Uterus (tissue), 4 donors: Measurements from ENCODE around the gene DUSP28. TPM values are rescaled to one million over a fixed set of nuclear protein-coding genes. Genes with fewer than 3 reads are reported as not detected.

Experiments
- DNase-seq, 2 donors: peaks; one replicate each; pipeline ENCODE4 v3.0.0-alpha.2; 2019 to 2020
- H3K27ac ChIP-seq, 2 donors: fragments of 200-600 bp; sonication (generic); 1 replicate in 1 of 2; 2 replicates in 1 of 2; pipeline ENCODE4 v1.5.1; 2016 to 2018
- H3K27me3 ChIP-seq, 2 donors: fragments of 200-600 bp; sonication (generic); one replicate each; pipeline ENCODE4 v1.5.1; 2018 to 2019; ENCODE audit warnings: control low read depth in 1 of 2
- H3K36me3 ChIP-seq, 2 donors: fragments of 200-600 bp; sonication (generic); one replicate each; pipeline ENCODE4 v1.5.1; 2019; ENCODE audit warnings: control low read depth in 1 of 2
- H3K4me1 ChIP-seq, 2 donors: fragments of 200-600 bp; sonication (generic); one replicate each; pipeline ENCODE4 v1.5.1; 2018 to 2019; ENCODE audit warnings: control low read depth in 1 of 2
- H3K4me3 ChIP-seq, 2 donors: fragments of 200-600 bp; sonication (generic); 1 replicate in 1 of 2; 2 replicates in 1 of 2; pipeline ENCODE4 v1.5.1; 2018 to 2019; ENCODE audit warnings: mild to moderate bottlenecking in 1 of 2
- H3K9me3 ChIP-seq, 2 donors: fragments of 200-600 bp; sonication (generic); one replicate each; pipeline ENCODE4 v1.5.1; 2019; ENCODE audit warnings: control low read depth in 1 of 2
- CTCF ChIP-seq, 4 experiments: fragments of 200-600 bp in 2 of 4; fragments of 450-650 bp in 2 of 4; sonication (generic) in 2 of 4; IDR thresholded peaks; one replicate each; pipeline ENCODE4 v1.5.1; 2016 to 2019; ENCODE audit warnings: antibody characterized with exemption in 4 of 4, mild to moderate bottlenecking in 2 of 4, moderate library complexity in 1 of 4
- POLR2A ChIP-seq, 2 donors: fragments of 450-650 bp; IDR thresholded peaks; one replicate each; pipeline ENCODE4 v1.6.1; 2016; ENCODE audit warnings: antibody characterized with exemption in 2 of 2, mild to moderate bottlenecking in 1 of 2, moderate library complexity in 1 of 2
- intact Hi-C: fragments of 100-400 bp; cut with DNase I; formaldehyde crosslinking; loops from one replicate; pipeline ENCODE4 v1.15.1; 2023; ENCODE audit warnings: low total_unique reads
- total RNA-seq, 4 donors: library from RNA; depleted of rRNA in 3 of 4; stranded (reverse); fragments of >200 nt in 3 of 4; gene quantifications; one replicate each; pipeline versions ENCODE4 v1.1.0 to v1.2.4, GENCODE V29; 2014 to 2023
- donor health status: DM: yes; HTN: yes; CAD: no.

DUSP28 gene
- total RNA-seq, 4 donors from 2014 or later, result 0.26 to 3.7 (median 2.6) TPM

GRCh38 chr2:240591226-240591625, 31.1 kb downstream of the DUSP28 start:
- DNase-seq, result no peak
- H3K4me3 ChIP-seq, result no peak overlapping the region
- intact Hi-C loops, result no loop called here
- H3K27me3 ChIP-seq, result no peaks in the 10 kb centered on the region
- H3K36me3 ChIP-seq, result no peaks in the 10 kb centered on the region
- no peak for TF ChIP-seq POLR2A (IDR thresholded peaks at IDR 0.05)
- H3K4me1 ChIP-seq, result peaks cover 0 to 12% of the 10 kb centered on the region in 2 donors
- H3K9me3 ChIP-seq, result no peaks in the 10 kb centered on the region
- no peak overlapping the region for H3K27ac ChIP-seq

GRCh38 chr2:240591784-240592183, 31.6 kb downstream of the DUSP28 start:
- no peaks in the 10 kb centered on the region for H3K9me3 ChIP-seq
- no peaks in the 10 kb centered on the region for H3K36me3 ChIP-seq
- TF ChIP-seq CTCF (IDR thresholded peaks at IDR 0.05) (no peak), POLR2A (IDR thresholded peaks at IDR 0.05) (no peak)
- DNase-seq, result no peak
- H3K27me3 ChIP-seq, result no peaks in the 10 kb centered on the region
- peaks cover 0 to 12% of the 10 kb centered on the region in 2 donors for H3K4me1 ChIP-seq
- H3K4me3 ChIP-seq, result no peak overlapping the region
- intact Hi-C loops, result no loop called here
- no peak overlapping the region for H3K27ac ChIP-seq

- no peak overlapping the region for H3K27ac ChIP-seq
- peaks cover 0 to 2% of the 10 kb centered on the region in 2 donors for H3K4me1 ChIP-seq
- peak in 1 of 2 donors; percentile 9 for DNase-seq
- H3K27me3 ChIP-seq, result no peaks in the 10 kb centered on the region
- H3K9me3 ChIP-seq, result no peaks in the 10 kb centered on the region
- H3K4me3 ChIP-seq, result no peak overlapping the region
- intact Hi-C loops, result no loop called here
- no peaks in the 10 kb centered on the region for H3K36me3 ChIP-seq
- no peak for TF ChIP-seq CTCF (IDR thresholded peaks at IDR 0.05)
- no peak for TF ChIP-seq POLR2A (IDR thresholded peaks at IDR 0.05)
These were observed 33.0 kb downstream of the DUSP28 start for GRCh38 chr2:240593026-240593702.

- H3K9me3 ChIP-seq, result no peaks in the 10 kb centered on the region
- H3K4me3 ChIP-seq, result no peak overlapping the region
- no peak for TF ChIP-seq CTCF (IDR thresholded peaks at IDR 0.05)
- no peak for TF ChIP-seq POLR2A (IDR thresholded peaks at IDR 0.05)
- no peak overlapping the region for H3K27ac ChIP-seq
- H3K4me1 ChIP-seq, result no peaks in the 10 kb centered on the region
- intact Hi-C loops, result no loop called here
- no peaks in the 10 kb centered on the region for H3K36me3 ChIP-seq
- H3K27me3 ChIP-seq, result no peaks in the 10 kb centered on the region
- peak; percentile 11 to 12 for DNase-seq
These were observed 33.7 kb downstream of the DUSP28 start for GRCh38 chr2:240593703-240594451.

- Histone ChIP-seq H3K4me1 (no peaks in the 10 kb centered on the region), H3K36me3 (no peaks in the 10 kb centered on the region), H3K27ac (no peak overlapping the region), H3K9me3 (no peaks in the 10 kb centered on the region), H3K4me3 (no peak overlapping the region), H3K27me3 (no peaks in the 10 kb centered on the region)
- intact Hi-C loops, result no loop called here
- peak; percentile 13 to 19 for DNase-seq
- TF ChIP-seq POLR2A (IDR thresholded peaks at IDR 0.05) (no peak), CTCF (IDR thresholded peaks at IDR 0.05) (no peak)
These were observed 34.6 kb downstream of the DUSP28 start for GRCh38 chr2:240594511-240595380.
